GM12873 (cell line): ENCODE results near the gene OR10J1.
A peak's percentile ranks its signal among the peaks of the same experiment; 100 is the strongest.

Source experiments
- CTCF ChIP-seq: IDR thresholded peaks from 2 replicates; pipeline ENCODE4 v1.5.1; 2012; ENCODE audit warnings: low read depth, mild to moderate bottlenecking, moderate library complexity, low read length, control low read depth; ENCODE audit not compliant: insufficient read depth; ENCODE audit errors: missing control alignments

Gene OR10J1, protein sequence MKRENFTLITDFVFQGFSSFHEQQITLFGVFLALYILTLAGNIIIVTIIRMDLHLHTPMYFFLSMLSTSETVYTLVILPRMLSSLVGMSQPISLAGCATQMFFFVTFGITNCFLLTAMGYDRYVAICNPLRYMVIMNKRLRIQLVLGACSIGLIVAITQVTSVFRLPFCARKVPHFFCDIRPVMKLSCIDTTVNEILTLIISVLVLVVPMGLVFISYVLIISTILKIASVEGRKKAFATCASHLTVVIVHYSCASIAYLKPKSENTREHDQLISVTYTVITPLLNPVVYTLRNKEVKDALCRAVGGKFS

GRCh38 chr1:159439422-159439821, at the start of gene OR10J1:
Gene OR10J1 (plus strand): TSS chr1:159439722. CDS start chr1:159439792, 70 bp downstream.
- TF ChIP-seq CTCF: no peak

GRCh38 chr1:159406821-159407220, 32.7 kb upstream of the OR10J1 start:
- no peak for TF ChIP-seq CTCF

GRCh38 chr1:159408862-159409400, 30.6 kb upstream of the OR10J1 start:
- TF ChIP-seq CTCF: no peak

DNA sequence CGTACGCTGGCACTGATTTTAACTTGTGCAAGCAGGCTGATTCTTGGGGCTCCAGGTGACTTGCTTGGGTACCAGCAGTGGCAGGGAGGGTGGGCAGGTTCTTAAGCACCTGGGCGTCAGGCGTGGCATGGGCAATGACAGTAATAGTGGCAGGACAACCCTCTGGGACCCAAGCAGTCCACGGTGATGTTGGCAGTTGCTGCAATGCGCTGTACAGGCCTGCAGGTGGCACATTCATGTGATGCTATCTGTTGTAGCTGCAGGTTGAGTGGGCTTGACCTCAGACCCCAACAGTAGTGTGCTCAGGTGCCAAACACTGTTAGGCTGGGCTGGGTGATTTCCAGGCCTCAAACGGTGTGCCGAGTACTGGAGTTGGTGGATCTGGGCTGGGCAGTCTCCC, 17.7 kb upstream of the OR10J1 start:
- peak; percentile 66 for TF ChIP-seq CTCF

GRCh38 chr1:159428536-159428935, 11.0 kb upstream of the OR10J1 start:
- TF ChIP-seq CTCF: no peak

GRCh38 chr1:159429074-159429861, 10.3 kb upstream of the OR10J1 start:
- TF ChIP-seq CTCF: no peak

GRCh38 chr1:159430985-159431384, 8.5 kb upstream of the OR10J1 start:
- TF ChIP-seq CTCF: no peak
